Measurements from ENCODE around the gene CPVL. TPM values are rescaled to one million over a fixed set of nuclear protein-coding genes. Genes with fewer than 3 reads are reported as not detected.
A peak's percentile ranks its signal among the peaks of the same experiment; 100 is the strongest.

The CPVL gene
- total RNA-seq, 3 donors from 2014 or later, result 0.45 TPM; not detected in 2

DNA sequence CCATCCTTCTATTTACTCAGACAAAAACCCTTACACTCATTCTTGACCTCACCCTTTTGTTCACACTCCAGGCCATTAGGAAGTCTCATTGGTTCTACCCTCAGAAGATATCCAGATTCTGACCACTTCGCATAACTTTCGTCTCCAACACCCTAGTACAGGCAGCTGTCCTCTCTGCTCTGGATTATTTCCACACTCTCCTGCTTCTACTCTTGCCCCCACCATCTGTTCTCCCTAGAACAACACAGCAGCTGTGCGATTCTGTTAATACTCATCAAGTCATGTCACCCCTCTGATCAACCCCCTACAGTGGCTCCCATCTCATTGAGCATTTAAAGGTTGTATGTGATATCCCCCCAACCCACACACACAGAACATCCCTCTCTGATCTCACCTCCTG, 172.7 kb downstream of the CPVL start:
- no peaks in the 10 kb centered on the region for H3K36me3 Mint-ChIP-seq (ENCODE audit: insufficient read depth)
- DNase-seq, result no peak
- no peaks in the 10 kb centered on the region for H3K4me1 Mint-ChIP-seq (ENCODE audit: low read depth)
- no peak overlapping the region for H3K4me3 Mint-ChIP-seq
- peaks cover 28% of the 10 kb centered on the region for H3K9me3 Mint-ChIP-seq
- peaks cover 3% of the 10 kb centered on the region for H3K27me3 Mint-ChIP-seq (ENCODE audit: low read depth)
- no peak for ATAC-seq

DNA sequence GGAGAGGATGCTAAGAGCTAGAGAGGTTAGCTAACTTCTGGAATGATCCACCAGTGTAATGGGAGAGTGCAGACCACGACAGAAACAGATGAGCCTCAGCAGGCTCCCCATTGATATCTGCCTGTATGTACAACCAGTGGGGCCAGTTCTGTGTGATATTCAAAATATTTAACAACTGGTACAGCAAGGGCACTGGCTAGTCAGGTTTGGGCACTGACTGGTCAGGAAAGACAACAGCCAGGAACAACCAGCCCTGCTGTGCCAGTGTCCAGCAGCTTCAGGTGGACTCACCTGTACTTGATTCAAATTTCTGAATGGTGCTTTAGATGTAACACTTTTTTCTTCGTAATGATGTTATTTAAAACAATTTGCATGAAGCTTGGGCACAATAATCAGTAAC, 182.3 kb downstream of the CPVL start:
- Mint-ChIP-seq H3K4me1 (ENCODE audit: low read depth) (no peaks in the 10 kb centered on the region), H3K36me3 (ENCODE audit: insufficient read depth) (no peaks in the 10 kb centered on the region), H3K27me3 (ENCODE audit: low read depth) (peaks cover 19% of the 10 kb centered on the region), H3K4me3 (no peak overlapping the region), H3K9me3 (no peaks in the 10 kb centered on the region)
- DNase-seq (no peak), ATAC-seq (no peak)

DNA sequence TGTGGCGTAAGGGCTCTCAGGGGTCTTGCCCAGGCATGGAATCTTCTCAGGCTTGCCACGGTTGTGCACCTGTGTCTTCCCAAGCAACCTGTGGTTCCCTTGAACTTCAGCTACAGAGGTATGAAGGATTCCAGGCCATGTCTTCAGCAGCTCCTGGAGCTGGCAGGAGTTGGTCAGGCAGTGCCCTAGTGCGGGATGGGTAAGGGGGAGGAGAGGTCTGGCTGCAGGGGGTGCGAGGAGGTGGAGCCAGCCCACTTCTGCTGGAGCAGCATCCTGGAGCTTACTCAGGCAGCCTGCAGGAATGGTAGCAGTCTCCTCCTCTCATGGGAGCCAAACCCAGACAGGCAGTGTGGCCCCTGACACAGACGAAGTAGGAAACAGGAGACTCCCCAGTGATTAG, 184.4 kb downstream of the CPVL start:
- Mint-ChIP-seq H3K36me3 (ENCODE audit: insufficient read depth) (no peaks in the 10 kb centered on the region), H3K4me3 (no peak overlapping the region), H3K4me1 (ENCODE audit: low read depth) (peaks cover 5% of the 10 kb centered on the region), H3K9me3 (no peaks in the 10 kb centered on the region), H3K27me3 (ENCODE audit: low read depth) (peaks cover 34% of the 10 kb centered on the region)
- DNase-seq, result no peak
- no peak for ATAC-seq

DNA sequence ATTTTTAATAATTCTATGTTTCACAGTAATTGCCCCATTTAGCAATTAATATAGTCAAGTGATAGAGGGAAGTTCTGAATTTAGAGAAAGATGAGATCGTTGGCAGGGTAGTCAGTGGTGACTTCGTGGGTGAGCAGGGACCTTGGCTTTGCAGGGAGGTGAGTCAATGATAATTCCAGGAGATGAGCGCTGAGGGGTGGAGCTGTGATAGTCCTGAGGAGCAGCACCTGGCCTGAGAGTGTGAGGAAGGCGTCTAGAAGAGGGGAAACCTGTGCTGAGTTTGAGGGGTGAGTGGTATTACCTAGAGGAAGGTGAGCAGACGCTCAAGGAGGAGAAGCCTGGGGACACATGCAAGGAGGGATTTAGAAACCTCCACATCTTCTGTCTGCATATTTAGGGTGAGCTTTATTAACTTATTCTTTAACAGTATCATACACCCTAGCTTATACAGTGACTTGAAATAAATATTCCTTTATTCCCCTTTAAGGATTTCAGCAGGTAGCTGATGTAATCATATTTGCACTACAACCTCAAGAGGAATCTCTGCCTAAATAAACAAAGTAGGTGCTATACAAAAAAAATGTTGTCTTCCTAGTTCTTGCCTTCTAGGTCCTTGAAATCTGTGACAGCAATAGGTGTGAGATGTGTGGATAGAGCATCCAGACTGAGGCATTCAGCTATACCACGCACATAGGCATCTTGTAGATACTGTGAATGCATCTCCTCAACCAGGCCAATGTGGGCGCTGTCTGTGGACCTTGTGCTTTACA, 186.1 kb downstream of the CPVL start:
- Mint-ChIP-seq H3K4me1 (ENCODE audit: low read depth) (peaks cover 5% of the 10 kb centered on the region), H3K36me3 (ENCODE audit: insufficient read depth) (no peaks in the 10 kb centered on the region), H3K4me3 (no peak overlapping the region), H3K27me3 (ENCODE audit: low read depth) (peaks cover 42% of the 10 kb centered on the region), H3K9me3 (no peaks in the 10 kb centered on the region)
- DNase-seq (no peak), ATAC-seq (no peak)

DNA sequence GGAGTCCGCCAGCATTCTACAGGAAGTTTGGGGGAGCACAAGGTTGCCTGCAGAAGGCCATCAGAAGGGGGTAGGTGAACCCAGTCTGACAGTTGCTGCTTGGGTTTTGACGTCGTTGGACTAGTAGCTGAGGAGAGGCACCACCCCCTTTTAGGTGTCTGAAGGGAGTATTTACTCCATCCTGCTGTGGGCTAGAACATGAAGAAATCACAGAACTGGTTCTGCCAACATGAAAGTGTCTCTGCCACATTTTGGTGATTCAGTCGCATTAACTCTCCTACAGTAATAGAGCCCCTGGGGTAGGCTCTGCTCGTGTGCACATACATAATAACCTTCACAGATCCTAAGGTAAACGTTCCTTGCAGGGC, 187.4 kb downstream of the CPVL start:
- Mint-ChIP-seq H3K4me1 (ENCODE audit: low read depth) (peaks cover 5% of the 10 kb centered on the region), H3K27me3 (ENCODE audit: low read depth) (peaks cover 51% of the 10 kb centered on the region), H3K9me3 (no peaks in the 10 kb centered on the region), H3K4me3 (no peak overlapping the region), H3K36me3 (ENCODE audit: insufficient read depth) (no peaks in the 10 kb centered on the region)
- DNase-seq, result no peak
- no peak for ATAC-seq

DNA sequence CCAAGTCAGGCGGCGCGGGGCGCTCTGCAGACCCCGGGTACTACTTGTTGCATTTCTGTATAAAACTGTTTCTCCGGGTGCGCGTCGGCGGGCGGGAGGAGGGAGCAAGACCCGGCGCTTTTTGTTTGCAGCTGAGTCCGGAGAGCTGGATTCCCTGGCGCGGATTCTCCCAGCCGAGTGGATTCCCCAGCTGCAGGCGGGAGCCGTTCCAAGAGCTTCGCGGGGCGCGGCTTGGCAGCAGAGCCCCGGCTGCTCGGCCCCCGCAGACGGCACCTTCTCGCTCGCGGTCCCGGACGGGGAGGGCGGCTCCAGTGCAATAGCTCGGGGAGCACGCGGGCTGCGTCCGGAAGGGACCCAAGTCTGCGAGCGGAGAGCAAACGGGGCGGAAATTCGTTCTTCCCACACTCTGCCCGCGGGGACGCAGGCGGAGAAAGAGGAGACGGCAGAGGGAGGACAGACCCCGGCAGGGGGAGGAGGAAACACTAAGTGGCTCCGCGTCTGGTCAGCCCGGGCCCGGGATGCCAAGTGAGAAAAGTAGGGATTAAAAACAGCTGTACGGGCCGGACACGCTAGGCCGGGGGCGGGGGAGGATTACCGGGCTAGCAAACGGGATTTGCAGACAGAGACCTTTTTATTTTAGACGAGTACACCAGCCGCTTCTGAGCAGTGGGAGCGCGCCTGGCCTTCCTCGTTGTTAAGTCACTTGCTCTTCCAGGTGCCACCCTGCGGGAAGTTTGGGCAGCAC, 187.9 kb downstream of the CPVL start, which contains the start of gene TRIL:
Gene TRIL, minus strand, starts transcription at position 96 of the 745 bp plus-strand sequence. CDS start 284 bp downstream, outside the sequence.
- Mint-ChIP-seq H3K36me3 (ENCODE audit: insufficient read depth) (no peaks in the 10 kb centered on the region), H3K27me3 (ENCODE audit: low read depth) (peaks cover 54% of the 10 kb centered on the region), H3K9me3 (no peaks in the 10 kb centered on the region), H3K4me1 (ENCODE audit: low read depth) (peaks cover 5% of the 10 kb centered on the region), H3K4me3 (no peak within 1 kb of the TSS)
- no peak for ATAC-seq
- no peak for DNase-seq

DNA sequence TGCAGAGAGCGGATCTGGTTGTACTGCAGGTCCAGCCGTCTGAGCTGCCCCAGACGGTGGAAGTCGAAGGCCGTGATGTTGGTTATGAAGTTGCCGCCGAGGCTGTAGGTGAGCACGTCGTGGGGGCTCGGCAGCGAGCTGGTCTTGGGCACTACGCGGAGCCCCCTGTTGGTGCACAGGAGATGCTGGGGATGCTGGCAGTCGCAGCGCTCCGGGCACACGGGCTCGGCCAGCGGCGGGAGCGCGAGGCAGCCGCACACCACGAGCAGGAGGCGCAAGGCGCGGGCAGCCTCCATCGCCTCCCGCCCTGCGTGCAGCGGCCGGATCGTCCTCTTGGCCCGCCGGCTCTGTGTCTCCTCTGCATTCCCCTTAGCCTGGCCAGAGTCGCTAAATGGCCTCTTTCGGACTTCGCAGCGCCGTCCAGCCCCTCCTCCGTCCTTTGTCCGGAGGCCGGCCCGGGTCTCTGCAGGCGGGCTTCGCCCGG, 188.5 kb downstream of the CPVL start:
- Mint-ChIP-seq H3K4me3 (no peak overlapping the region), H3K9me3 (no peaks in the 10 kb centered on the region), H3K27me3 (ENCODE audit: low read depth) (peaks cover 60% of the 10 kb centered on the region), H3K4me1 (ENCODE audit: low read depth) (peaks cover 5% of the 10 kb centered on the region), H3K36me3 (ENCODE audit: insufficient read depth) (no peaks in the 10 kb centered on the region)
- ATAC-seq (no peak), DNase-seq (no peak)

DNA sequence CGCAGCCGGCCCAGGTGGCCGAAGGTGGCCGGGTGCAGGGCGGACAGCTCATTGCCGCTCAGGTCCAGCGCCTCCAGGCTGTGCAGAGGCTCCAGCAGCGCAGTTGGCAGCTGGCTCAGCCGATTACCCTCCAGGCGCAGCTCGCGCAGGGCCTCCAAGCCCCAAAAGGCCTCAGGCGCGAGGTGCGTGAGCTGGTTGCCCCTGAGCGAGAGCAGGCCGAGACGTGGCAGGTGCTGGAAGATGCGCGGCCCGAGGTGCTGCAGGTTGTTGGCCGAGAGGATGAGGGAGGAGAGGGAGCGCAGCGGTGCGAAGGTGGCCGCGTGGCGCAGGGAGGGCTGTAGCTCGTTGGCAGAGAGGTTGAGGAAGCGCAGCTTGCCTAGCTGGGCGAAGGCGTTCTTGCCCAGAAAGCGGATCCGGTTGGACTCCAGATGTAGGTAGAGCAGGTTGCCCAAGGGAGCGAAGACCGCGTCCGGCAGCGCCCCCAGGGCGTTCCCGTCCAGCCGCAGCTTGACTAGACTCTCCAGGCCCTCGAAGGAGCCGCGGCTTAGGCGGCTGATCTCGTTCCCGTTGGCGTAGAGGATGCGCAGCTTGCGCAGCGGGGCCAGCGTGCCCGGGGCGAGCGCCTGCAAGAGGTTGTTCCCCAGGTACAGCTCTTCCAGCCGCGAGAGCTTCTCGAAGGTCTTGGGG, 189.1 kb downstream of the CPVL start:
- peaks cover 63% of the 10 kb centered on the region for H3K27me3 Mint-ChIP-seq (ENCODE audit: low read depth)
- no peak for DNase-seq
- no peak overlapping the region for H3K4me3 Mint-ChIP-seq
- H3K4me1 Mint-ChIP-seq (ENCODE audit: low read depth), result peaks cover 5% of the 10 kb centered on the region
- ATAC-seq, result peak; percentile 10 to 21
- H3K36me3 Mint-ChIP-seq (ENCODE audit: insufficient read depth), result no peaks in the 10 kb centered on the region
- H3K9me3 Mint-ChIP-seq, result no peaks in the 10 kb centered on the region

DNA sequence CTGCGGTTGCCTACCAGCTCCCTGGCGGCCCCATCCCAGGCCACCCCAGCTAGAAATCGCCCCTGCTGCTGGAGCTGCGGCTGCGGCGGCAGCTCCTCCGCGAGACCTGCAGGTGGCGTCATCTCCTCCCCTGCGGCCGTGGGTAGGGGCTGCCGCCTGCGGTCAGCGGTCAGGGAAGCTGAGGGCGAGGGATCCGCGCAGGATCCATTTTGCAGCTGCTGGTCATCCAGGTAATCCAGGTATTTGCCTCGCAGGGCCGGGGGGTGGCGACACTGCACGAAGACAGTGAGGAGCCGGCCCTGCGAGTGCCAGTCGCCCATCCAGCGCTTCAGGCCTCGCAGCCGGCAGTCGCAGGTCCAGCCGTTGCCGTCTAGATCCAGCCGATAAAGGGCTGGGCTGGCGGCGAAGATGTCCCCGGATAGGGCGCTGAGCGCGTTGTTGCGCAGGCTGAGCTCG, 189.7 kb downstream of the CPVL start:
- ATAC-seq, result peak; percentile 16 to 33

DNA sequence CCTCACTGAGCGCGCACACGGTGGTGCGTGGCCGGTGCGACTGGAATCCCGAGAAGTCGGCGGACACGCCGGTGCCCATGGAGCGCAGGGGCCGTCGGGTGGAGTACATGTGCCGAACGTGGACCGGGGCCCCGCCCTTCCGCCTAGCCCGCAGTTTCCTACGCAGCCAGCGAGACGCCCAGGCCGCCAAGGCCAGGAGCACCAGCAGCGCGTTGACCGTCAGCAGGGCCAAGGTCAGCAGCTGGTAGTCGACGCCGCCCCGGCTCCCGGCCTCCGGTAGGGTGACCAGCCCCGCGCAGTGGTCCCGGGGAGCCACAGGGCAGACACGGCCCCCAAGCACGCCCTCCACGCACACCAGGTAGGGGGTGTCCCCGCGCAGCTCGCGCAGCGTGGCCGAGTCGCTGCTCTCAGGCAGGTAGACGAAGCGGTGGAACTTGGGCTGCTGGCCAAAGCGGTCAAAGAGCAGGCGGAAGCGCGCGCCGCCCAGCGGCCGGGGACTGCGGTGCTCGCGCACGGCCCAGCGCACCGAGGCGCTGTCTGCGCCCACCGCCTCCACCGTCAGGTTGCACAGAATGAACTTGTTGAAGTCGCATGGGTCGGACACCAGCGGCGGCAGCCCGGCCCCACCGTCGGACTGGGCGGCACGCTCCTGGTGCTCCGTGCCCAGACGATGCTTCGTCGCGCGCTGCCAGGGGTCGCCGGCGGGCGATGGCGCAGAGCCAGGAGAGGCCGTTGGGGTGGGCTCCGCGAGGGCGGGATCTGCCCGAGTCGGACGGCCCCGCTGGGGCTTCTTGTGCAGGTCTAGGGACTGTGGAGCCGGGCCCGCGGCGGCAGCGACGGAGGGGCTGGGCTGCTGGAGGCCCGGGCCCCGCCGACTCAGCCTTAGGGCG, 190.4 kb downstream of the CPVL start:
- Mint-ChIP-seq H3K4me3 (no peak overlapping the region), H3K4me1 (ENCODE audit: low read depth) (peaks cover 5% of the 10 kb centered on the region), H3K9me3 (no peaks in the 10 kb centered on the region), H3K27me3 (ENCODE audit: low read depth) (peaks cover 60% of the 10 kb centered on the region), H3K36me3 (ENCODE audit: insufficient read depth) (no peaks in the 10 kb centered on the region)
- DNase-seq, result no peak
- peak; percentile 25 to 42 for ATAC-seq

More for the DNA sequence above, 189.7 kb downstream of the CPVL start:
- H3K36me3 Mint-ChIP-seq (ENCODE audit: insufficient read depth), result no peaks in the 10 kb centered on the region
- DNase-seq, result no peak
- H3K27me3 Mint-ChIP-seq (ENCODE audit: low read depth), result peaks cover 63% of the 10 kb centered on the region
- peaks cover 5% of the 10 kb centered on the region for H3K4me1 Mint-ChIP-seq (ENCODE audit: low read depth)
- H3K9me3 Mint-ChIP-seq, result no peaks in the 10 kb centered on the region
- H3K4me3 Mint-ChIP-seq, result no peak overlapping the region

DNA sequence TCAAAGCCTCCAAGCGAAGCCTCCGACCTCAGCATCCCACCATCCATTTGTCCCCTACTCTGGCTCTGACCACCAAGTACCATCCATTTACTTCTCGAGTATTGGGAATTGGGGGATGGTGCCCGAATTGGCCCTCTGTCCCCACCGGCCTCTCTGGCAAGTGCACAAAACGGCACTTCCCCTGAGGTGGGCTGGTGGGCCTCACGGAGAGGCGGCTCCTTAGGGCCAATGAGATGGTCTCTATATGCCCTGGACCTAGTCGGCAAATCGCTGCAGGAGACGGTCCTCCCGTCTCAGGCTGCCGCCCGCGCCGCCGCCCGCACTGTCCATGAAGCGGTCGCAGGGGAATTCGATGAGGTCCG, 191.0 kb downstream of the CPVL start:
- peaks cover 5% of the 10 kb centered on the region for H3K4me1 Mint-ChIP-seq (ENCODE audit: low read depth)
- DNase-seq (no peak), ATAC-seq (no peak)
- H3K4me3 Mint-ChIP-seq, result no peak overlapping the region
- no peaks in the 10 kb centered on the region for H3K9me3 Mint-ChIP-seq
- H3K27me3 Mint-ChIP-seq (ENCODE audit: low read depth), result peaks cover 56% of the 10 kb centered on the region
- H3K36me3 Mint-ChIP-seq (ENCODE audit: insufficient read depth), result no peaks in the 10 kb centered on the region

DNA sequence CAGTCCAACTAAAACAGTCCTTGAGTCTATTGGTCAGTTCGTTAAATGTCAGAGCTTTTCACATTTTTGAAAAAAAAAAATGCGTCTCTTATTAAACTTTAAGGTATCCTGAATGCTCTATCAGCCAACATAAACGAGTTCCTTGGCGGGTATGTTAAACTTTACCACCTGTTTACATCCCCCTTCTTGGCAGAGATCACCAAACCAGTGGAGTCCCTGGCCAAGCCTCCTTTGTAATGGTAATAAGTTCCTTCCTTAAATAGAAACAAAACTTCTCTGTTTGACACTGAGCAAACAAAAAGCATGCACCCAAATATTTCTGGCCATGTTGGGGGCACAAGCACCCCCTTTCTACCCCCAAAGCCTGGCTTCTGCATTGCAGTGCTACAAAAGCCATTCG, 191.4 kb downstream of the CPVL start:
- peaks cover 5% of the 10 kb centered on the region for H3K4me1 Mint-ChIP-seq (ENCODE audit: low read depth)
- H3K4me3 Mint-ChIP-seq, result no peak overlapping the region
- no peaks in the 10 kb centered on the region for H3K9me3 Mint-ChIP-seq
- H3K27me3 Mint-ChIP-seq (ENCODE audit: low read depth), result peaks cover 52% of the 10 kb centered on the region
- DNase-seq (no peak), ATAC-seq (no peak)
- no peaks in the 10 kb centered on the region for H3K36me3 Mint-ChIP-seq (ENCODE audit: insufficient read depth)

DNA sequence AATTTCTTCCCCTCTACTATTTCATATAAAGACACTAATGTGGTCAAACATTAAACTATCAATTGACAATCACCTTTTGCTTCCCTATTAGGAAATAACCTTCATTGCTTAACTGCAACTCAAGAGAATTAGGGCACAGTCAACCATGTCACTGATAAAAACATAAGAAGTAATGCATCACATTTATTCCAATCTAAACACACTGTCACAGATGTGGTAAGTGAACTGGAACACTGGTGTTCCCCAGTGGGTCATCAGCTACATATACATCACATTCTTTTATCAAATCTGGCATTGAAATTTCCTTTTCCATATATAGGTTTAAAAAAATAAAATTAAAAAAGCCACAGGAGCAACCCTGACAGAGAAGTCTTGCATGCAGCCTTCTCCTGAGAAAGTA, 191.9 kb downstream of the CPVL start:
- Mint-ChIP-seq H3K4me1 (ENCODE audit: low read depth) (peaks cover 5% of the 10 kb centered on the region), H3K27me3 (ENCODE audit: low read depth) (peaks cover 47% of the 10 kb centered on the region), H3K9me3 (no peaks in the 10 kb centered on the region), H3K4me3 (no peak overlapping the region), H3K36me3 (ENCODE audit: insufficient read depth) (no peaks in the 10 kb centered on the region)
- DNase-seq (no peak), ATAC-seq (no peak)

DNA sequence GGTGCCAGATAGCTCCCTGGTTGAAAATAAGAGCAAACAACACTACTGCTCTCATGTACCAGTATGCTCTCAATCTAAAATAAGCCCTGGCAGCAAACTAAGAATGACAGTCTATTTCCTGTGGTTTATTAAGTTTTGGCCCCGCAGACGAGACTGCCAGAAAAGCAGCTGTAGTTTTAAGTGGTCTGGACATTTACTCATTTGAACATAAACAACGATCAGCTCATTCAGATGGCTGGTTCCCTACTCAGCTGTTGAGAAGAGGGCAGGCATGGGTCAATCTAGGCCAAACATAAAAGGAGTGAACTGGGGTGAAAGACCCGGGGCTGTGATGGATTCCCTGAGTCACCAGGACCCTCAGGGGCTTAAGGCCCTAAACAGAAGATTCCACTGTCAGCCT, 192.7 kb downstream of the CPVL start:
- Mint-ChIP-seq H3K4me1 (ENCODE audit: low read depth) (peaks cover 5% of the 10 kb centered on the region), H3K4me3 (no peak overlapping the region), H3K36me3 (ENCODE audit: insufficient read depth) (no peaks in the 10 kb centered on the region), H3K9me3 (no peaks in the 10 kb centered on the region), H3K27me3 (ENCODE audit: low read depth) (peaks cover 40% of the 10 kb centered on the region)
- no peak for ATAC-seq
- no peak for DNase-seq
